Activated T-cell treated with anti-CD3 and anti-CD28 coated beads, Interleukin-2, amount 50 U/mL, for 72 hours (primary cell): ENCODE data around the gene NOL3. TPM values are rescaled to one million over a fixed set of nuclear protein-coding genes. Genes with fewer than 3 reads are reported as not detected.
"Not testable (repeated sequence)": the region's sequence is repeated elsewhere in the genome, so short reads cannot be mapped to it uniquely, and the experiment has no call there.

ENCODE experiments used
- ATAC-seq, 2 donors: fragments of 150-1000 bp; cut with Tn5 transposase; replicated peaks in 1 of 2; 2 replicates each; pipeline ENCODE4 v1.10.0; 2021; ENCODE audit warnings: moderate library complexity in 2 of 2, mild to moderate bottlenecking in 1 of 2
- DNase-seq, 2 donors: peaks; one replicate each; pipeline ENCODE4 v3.0.0; 2021 to 2022; ENCODE audit warnings: mixed read lengths in 1 of 2
- H3K27ac Mint-ChIP-seq: one replicate; pipeline ENCODE4 v1.8.0; 2022; ENCODE audit warnings: mild to moderate bottlenecking, moderate library complexity, mixed read lengths
- H3K27me3 Mint-ChIP-seq: one replicate; pipeline ENCODE4 v1.8.0; 2022; ENCODE audit warnings: low read depth, mixed read lengths
- H3K36me3 Mint-ChIP-seq, 2 donors: one replicate each; pipeline ENCODE4 v1.8.0; 2022; ENCODE audit warnings: mixed read lengths in 2 of 2, mild to moderate bottlenecking in 1 of 2; ENCODE audit not compliant: insufficient read depth in 2 of 2
- H3K4me1 Mint-ChIP-seq: one replicate; pipeline ENCODE4 v1.8.0; 2022; ENCODE audit warnings: low read depth, mixed read lengths
- H3K4me3 Mint-ChIP-seq, 2 donors: one replicate each; pipeline ENCODE4 v1.8.0; 2022; ENCODE audit warnings: mild to moderate bottlenecking in 2 of 2, mixed read lengths in 2 of 2, moderate library complexity in 2 of 2
- H3K9me3 Mint-ChIP-seq, 2 donors: one replicate each; pipeline ENCODE4 v1.8.0; 2022; ENCODE audit warnings: mixed read lengths in 2 of 2
- total RNA-seq, 2 donors: library from RNA; stranded (reverse); gene quantifications; one replicate each; pipeline ENCODE4 v1.2.3, GENCODE V29; 2022

NOL3 gene
- 10 to 100 TPM; 21.6 to 30.6 TPM for total RNA-seq

DNA sequence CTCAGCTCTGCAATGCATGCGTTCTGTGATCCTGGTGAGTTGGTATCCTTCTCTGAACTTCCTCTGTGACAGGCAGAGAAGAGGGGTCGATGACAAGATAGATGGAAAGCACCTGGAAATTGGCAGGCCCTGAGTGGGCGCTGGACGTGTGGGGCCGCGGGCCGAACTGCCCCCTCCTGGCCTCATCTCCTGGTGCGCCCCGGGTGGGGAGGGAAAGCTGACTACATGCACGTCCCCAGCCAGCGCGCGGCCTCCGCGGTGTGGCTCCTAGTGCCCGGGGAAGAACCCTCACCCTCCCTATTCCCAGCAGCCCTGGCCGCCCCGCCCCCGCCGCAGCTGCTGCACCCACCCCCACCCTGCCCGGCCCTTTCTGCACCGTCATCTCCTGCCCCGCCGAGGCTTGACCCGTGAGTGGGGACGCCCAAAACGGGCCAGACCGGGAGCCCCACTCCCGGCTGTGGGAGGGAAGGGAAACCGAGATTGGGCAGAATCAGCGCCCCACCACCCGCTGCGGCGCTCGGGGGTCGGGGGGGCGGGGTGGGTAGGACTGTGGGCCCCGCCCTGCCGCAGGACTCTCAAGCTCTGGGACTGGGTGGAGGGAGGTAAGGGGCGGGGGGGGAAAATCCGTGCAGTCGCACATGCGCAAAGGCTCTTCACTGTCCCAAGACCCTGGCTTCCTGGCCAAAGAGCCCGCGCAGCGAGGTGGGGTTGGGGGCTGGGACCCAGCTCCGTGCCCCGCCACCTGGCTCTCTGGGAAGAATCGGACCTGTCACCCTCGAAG lies at the start of gene NOL3:
NOL3 (plus strand) TSS at position 371 of the 781 bp plus-strand sequence.
- H3K4me1 Mint-ChIP-seq, result peaks cover 53% of the 10 kb centered on the region
- H3K36me3 Mint-ChIP-seq, result no peaks in the 10 kb centered on the region
- DNase-seq, result peak; percentile 57 to 70
- peak within 1 kb of the TSS; percentile 88 to 92 for H3K4me3 Mint-ChIP-seq
- no peaks in the 10 kb centered on the region for H3K9me3 Mint-ChIP-seq
- H3K27ac Mint-ChIP-seq, result peak within 1 kb of the TSS; percentile 19
- ATAC-seq, result peak; percentile 20 to 45
- peaks cover 83% of the 10 kb centered on the region for H3K27me3 Mint-ChIP-seq

DNA sequence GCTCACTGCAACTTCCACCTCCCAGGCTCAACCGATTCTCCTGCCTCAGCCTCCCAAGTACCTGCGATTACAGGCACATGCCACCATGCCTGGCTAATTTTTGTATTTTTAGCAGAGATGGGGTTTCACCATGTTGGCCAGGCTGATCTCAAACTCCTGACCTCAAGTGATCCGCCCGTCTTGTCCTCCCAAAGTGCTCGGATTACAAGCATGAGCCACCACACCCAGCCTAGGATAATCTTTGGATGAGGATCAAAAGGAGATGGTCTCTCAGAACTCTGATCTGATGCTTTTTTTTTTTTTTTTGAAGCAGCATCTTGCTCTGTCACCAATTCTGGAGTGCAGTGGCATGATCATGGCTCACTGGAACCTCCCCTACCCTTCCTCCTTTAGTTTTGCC lies 47.5 kb upstream of the NOL3 start:
- H3K4me3 Mint-ChIP-seq, ATAC-seq, H3K27ac Mint-ChIP-seq, DNase-seq, H3K4me1 Mint-ChIP-seq, H3K27me3 Mint-ChIP-seq, H3K9me3 Mint-ChIP-seq: not testable (repeated sequence)
- peaks cover 2 to 12% of the 10 kb centered on the region in 2 donors for H3K36me3 Mint-ChIP-seq

DNA sequence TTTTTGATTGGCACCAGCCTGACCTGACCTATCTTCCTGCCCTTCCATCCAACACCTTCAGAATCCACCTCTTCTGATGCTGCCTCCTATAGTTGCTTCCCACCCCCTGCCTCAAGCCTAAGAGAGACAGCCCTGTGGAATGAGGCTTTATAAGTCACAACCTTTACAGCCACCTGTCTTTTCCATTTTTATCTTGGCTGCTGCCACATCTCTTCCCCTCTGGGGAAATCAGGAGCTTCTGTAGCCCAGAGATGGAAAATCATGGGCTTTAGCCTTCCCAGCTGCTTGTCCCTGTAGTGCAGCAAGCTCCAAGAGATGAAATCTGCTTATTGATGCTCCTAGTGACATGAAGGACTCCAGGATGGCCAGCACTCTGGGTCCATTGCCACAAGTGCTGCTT lies 41.9 kb upstream of the NOL3 start:
- H3K27ac Mint-ChIP-seq, result no peak overlapping the region
- no peak for DNase-seq
- H3K27me3 Mint-ChIP-seq, result no peaks in the 10 kb centered on the region
- peaks cover 5% of the 10 kb centered on the region for H3K4me1 Mint-ChIP-seq
- no peak for ATAC-seq
- H3K4me3 Mint-ChIP-seq, result no peak overlapping the region
- H3K9me3 Mint-ChIP-seq, result no peaks in the 10 kb centered on the region
- H3K36me3 Mint-ChIP-seq, result peaks cover 4 to 17% of the 10 kb centered on the region in 2 donors

DNA sequence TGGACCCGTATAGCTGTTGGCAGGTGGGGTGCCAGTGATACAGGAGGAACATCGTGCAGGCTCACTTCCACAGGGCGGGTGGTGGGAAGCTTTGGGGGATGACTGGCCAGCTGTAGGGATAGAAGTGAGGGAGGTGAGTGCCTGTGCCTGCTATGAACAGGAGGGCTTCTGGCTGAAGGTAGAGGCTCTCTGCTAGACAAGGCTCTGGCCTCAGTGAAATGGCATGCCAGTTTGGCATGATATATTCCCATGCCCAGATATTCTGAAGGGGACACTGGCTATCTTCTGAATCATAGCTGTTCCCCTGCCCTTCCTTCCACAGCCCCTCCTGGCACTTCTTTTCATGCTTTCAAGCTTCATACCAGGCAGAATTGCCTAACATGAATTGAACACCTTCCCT lies 41.5 kb upstream of the NOL3 start:
- H3K36me3 Mint-ChIP-seq, result peaks cover 2 to 15% of the 10 kb centered on the region in 2 donors
- DNase-seq (no peak), ATAC-seq (no peak)
- H3K27ac Mint-ChIP-seq, result no peak overlapping the region
- no peak overlapping the region for H3K4me3 Mint-ChIP-seq
- H3K9me3 Mint-ChIP-seq, result no peaks in the 10 kb centered on the region
- H3K27me3 Mint-ChIP-seq, result no peaks in the 10 kb centered on the region
- H3K4me1 Mint-ChIP-seq, result peaks cover 5% of the 10 kb centered on the region

DNA sequence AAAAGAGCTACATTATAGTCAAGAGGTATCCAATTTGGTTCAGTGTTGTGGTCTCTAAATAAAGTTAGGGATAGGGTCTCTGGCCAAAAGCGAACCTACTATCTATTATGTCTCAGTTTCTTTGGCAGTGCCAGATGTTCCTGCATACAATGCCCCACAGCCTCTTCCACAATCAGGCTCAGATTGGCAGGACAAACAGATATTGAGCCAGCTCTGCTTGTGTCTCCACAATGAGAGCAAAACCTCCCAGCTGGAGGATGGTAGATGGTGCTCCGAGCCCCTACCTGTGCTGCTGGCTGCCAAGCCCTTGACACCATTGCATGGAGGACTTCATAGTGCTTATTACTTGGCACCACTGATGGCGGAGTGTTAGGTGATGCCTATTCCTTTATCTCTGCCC lies 40.9 kb upstream of the NOL3 start:
- Mint-ChIP-seq H3K4me3 (no peak overlapping the region), H3K9me3 (no peaks in the 10 kb centered on the region), H3K27me3 (no peaks in the 10 kb centered on the region), H3K36me3 (peaks cover 4 to 17% of the 10 kb centered on the region in 2 donors), H3K4me1 (peaks cover 5% of the 10 kb centered on the region), H3K27ac (no peak overlapping the region)
- ATAC-seq (no peak), DNase-seq (no peak)

DNA sequence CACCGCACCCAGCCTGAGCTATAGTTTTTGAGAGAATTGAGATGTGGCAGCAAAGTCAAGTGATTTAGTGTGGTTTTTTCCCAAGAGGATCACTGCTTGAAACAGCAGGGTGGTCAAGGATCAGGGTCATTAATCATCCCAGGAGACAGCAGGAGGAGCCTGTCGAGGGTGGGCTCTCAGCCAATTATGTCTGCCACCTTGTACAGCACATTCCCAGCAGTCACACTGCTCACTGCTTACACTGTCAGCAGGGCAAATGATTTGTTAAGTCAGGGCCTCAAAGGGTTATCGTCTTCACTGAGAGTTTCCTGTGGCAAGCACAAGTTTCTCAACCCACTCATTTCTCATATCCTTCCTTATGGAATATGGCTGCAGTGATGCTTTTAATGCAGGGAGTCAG lies 32.7 kb upstream of the NOL3 start:
- no peak for ATAC-seq
- Mint-ChIP-seq H3K27ac (no peak overlapping the region), H3K36me3 (peaks cover 14 to 17% of the 10 kb centered on the region in 2 donors), H3K4me3 (no peak overlapping the region), H3K27me3 (no peaks in the 10 kb centered on the region), H3K9me3 (no peaks in the 10 kb centered on the region), H3K4me1 (no peaks in the 10 kb centered on the region)
- no peak for DNase-seq

DNA sequence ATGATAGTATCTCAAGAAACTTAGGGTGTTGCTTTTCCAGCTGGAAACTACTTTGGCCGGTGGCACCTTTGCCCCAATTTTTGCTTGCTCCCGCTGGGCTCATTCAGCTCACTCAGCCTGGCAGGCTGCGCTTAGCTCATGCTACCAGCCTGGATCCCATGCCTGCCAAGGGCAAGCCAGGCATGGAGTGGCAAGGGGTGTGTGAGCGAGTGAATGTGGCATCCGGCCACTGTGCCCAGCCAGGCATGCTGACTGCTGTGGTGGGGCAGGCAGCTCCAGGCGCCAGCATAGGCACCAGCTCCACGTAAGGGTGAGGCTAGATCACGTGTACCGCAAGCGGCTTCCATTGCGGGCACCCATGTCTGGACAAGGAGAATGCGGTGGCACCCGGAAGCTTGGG lies 28.9 kb upstream of the NOL3 start:
- no peaks in the 10 kb centered on the region for H3K27me3 Mint-ChIP-seq
- no peak overlapping the region for H3K27ac Mint-ChIP-seq
- DNase-seq, result no peak
- peaks cover 11% of the 10 kb centered on the region in 2 donors for H3K36me3 Mint-ChIP-seq
- no peak overlapping the region for H3K4me3 Mint-ChIP-seq
- no peaks in the 10 kb centered on the region for H3K9me3 Mint-ChIP-seq
- H3K4me1 Mint-ChIP-seq, result no peaks in the 10 kb centered on the region
- no peak for ATAC-seq

- ATAC-seq (no peak), DNase-seq (no peak)
- H3K4me3 Mint-ChIP-seq, result no peak overlapping the region
- no peaks in the 10 kb centered on the region for H3K4me1 Mint-ChIP-seq
- H3K9me3 Mint-ChIP-seq, result no peaks in the 10 kb centered on the region
- no peak overlapping the region for H3K27ac Mint-ChIP-seq
- H3K27me3 Mint-ChIP-seq, result no peaks in the 10 kb centered on the region
- H3K36me3 Mint-ChIP-seq, result peaks cover 8 to 10% of the 10 kb centered on the region in 2 donors
Observed at GRCh38 chr16:67142342-67142741, 28.0 kb upstream of the NOL3 start.

GRCh38 chr16:67144943-67145342 lies 25.4 kb upstream of the NOL3 start:
- H3K27me3 Mint-ChIP-seq, result no peaks in the 10 kb centered on the region
- ATAC-seq (no peak), DNase-seq (no peak)
- H3K27ac Mint-ChIP-seq, result no peak overlapping the region
- H3K4me1 Mint-ChIP-seq, result no peaks in the 10 kb centered on the region
- peaks cover 11 to 19% of the 10 kb centered on the region in 2 donors for H3K36me3 Mint-ChIP-seq
- H3K9me3 Mint-ChIP-seq, result no peaks in the 10 kb centered on the region
- H3K4me3 Mint-ChIP-seq, result no peak overlapping the region

DNA sequence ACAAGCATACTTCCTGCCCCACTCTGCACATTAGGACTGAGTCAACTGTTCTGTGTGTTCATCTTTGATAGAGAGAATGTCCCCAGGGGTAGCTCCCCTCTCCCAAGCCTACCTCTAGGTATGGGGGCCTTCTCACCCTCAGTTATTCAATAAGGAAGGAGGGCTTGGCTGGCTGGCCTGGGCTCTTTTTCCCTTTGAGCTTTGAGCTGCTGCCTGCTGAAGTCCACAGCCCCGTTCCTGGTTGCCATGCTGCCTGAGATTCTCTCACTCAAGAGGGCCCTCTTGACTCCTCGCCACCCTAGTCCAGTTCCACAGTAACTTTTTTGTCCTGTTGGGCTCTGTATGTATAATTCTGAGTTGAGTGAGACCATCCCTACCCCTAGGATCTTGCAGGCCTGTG lies 24.6 kb upstream of the NOL3 start:
- H3K27me3 Mint-ChIP-seq, result no peaks in the 10 kb centered on the region
- H3K4me3 Mint-ChIP-seq, result no peak overlapping the region
- H3K9me3 Mint-ChIP-seq, result no peaks in the 10 kb centered on the region
- no peak overlapping the region for H3K27ac Mint-ChIP-seq
- H3K4me1 Mint-ChIP-seq, result no peaks in the 10 kb centered on the region
- ATAC-seq (no peak), DNase-seq (no peak)
- H3K36me3 Mint-ChIP-seq, result peaks cover 11 to 17% of the 10 kb centered on the region in 2 donors

DNA sequence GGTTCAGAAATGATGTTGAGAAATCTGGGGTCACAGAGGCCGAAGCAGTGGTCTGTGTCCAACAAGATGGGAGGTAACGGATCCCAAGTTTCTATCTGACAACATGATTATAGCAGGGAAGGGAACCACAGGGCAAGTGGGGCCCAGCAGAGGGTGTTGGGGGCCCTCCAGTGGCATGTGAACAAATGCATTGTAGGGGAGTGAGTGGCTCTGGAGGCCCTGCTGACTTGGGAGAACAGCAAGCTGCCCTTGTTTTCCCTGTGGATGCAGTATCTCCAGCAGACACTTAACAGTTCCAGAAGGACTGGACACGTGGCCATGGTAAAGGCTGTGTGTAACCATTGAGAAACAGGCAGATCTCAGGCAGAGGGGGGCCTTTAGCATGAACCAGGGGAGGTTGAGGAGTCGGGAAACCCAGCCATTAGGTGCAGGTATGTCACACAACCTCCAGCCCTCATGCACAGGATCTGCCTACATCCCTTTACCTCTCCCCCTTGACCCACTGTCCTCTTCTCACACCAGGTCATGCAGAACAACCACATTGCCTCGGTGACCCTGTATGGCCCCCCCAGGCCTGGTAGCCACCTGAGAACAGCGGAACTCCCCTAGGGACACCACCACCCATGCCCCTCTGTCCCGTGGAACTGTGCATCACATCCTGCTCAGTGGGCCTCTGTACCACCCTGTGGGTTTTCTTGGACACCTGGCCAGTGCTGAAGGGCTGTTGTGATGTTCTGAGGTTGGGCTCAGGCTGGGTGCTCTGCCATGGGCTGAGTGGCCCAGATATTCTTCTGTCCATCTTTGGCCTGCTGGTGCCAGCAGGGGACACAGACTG lies 23.6 kb upstream of the NOL3 start:
- Mint-ChIP-seq H3K4me1 (peaks cover 5% of the 10 kb centered on the region), H3K27me3 (peaks cover 9% of the 10 kb centered on the region), H3K4me3 (no peak overlapping the region), H3K27ac (no peak overlapping the region), H3K9me3 (no peaks in the 10 kb centered on the region), H3K36me3 (peaks cover 8 to 15% of the 10 kb centered on the region in 2 donors)
- ATAC-seq, result no peak
- DNase-seq, result no peak

- no peak overlapping the region for H3K4me3 Mint-ChIP-seq
- no peaks in the 10 kb centered on the region for H3K9me3 Mint-ChIP-seq
- H3K27ac Mint-ChIP-seq, result peak overlapping the region; percentile 49
- H3K4me1 Mint-ChIP-seq, result peaks cover 5% of the 10 kb centered on the region
- H3K27me3 Mint-ChIP-seq, result peaks cover 10% of the 10 kb centered on the region
- ATAC-seq, result no peak
- no peak for DNase-seq
- H3K36me3 Mint-ChIP-seq, result peaks cover 6 to 15% of the 10 kb centered on the region in 2 donors
Observed at GRCh38 chr16:67147437-67148140, 22.7 kb upstream of the NOL3 start.

- DNase-seq, result no peak
- Mint-ChIP-seq H3K36me3 (peaks cover 6 to 15% of the 10 kb centered on the region in 2 donors), H3K4me1 (peaks cover 11% of the 10 kb centered on the region), H3K27ac (no peak overlapping the region), H3K4me3 (peak overlapping the region in 1 of 2 donors; percentile 12), H3K27me3 (peaks cover 16% of the 10 kb centered on the region), H3K9me3 (no peaks in the 10 kb centered on the region)
- ATAC-seq, result no peak
Observed at GRCh38 chr16:67148221-67148620, 22.1 kb upstream of the NOL3 start.
